ENCODE results near the gene LRRFIP2.
"Not testable (repeated sequence)": the region's sequence is repeated elsewhere in the genome, so short reads cannot be mapped to it uniquely, and the experiment has no call there.

LRRFIP2 gene

DNA sequence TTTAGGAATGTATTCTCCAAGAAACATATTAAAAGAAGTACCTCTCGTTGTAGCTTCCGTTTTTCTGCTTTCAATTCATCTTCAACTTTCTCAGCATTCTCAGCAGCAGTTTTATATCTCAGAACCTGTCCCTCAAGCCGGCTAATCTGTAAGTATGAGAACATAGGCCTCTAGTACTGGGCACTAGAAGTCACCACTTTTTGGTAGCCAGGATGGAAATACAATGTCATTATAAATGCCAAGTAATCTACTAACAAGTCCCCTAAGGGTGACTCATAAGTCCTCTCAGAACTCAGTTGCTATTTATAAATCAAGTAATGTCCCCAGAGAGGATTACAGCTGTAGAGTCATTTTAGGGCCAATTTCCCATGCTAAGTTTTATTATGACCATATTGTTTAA is 120.0 kb downstream of the LRRFIP2 start:
- no peak for DNase-seq

DNA sequence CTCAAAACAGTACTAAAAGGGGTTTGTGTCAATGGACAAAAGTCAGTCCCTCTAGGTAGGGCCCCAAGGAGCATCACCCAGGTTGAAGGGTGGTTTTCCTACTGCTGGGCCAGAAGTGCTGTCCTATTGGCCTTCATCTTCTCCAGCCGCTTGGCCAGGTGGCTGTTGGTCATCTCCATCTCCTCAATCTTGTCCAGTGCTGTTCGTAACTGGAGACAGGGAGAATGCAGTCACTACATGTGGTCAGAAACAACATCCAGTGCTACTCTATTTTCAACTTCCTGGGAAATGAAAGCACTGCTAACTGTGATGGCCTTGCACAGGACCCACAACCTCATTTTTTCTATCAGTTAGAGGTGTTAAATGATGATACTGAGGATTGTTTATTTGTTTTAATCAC is 120.6 kb downstream of the LRRFIP2 start:
- no peak for DNase-seq

DNA sequence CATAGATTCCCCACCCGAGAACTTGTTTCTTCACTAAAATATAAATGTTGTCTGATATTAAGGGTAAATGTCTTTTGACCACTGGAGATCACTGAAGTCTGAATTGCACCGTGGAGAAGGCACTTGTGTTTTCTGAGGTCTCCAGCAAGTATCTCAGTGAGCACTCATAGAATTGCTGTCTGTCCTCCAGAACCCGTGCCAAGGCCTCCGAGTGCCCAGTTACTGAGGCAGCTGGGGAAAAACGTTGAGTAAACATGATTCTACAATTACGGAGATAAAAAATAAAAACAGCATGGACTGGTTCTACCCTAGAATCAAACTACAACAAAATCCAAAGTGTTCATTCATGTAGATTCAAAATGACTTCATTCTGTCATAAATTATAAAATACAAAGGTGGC is 121.0 kb downstream of the LRRFIP2 start:
- no peak for DNase-seq

DNA sequence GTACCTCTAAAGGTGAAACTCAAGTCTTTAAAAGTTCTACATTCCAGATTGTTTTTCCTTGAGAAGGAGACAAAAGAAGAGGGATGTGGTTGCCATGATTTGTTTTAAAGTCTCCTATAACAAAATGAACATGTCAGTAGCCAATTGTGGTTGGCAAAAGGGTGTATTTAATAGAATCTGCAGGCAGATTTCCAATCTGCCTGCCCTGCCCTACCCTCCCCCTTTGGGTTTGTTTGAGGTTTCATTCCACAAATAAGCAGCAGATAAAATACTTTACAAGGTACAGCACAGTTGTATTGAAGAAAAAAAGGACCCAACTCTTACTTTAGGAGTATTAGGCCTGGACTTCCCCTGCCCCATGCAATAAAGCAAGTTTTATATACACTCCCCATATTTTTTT is 121.5 kb downstream of the LRRFIP2 start:
- no peak for DNase-seq

DNA sequence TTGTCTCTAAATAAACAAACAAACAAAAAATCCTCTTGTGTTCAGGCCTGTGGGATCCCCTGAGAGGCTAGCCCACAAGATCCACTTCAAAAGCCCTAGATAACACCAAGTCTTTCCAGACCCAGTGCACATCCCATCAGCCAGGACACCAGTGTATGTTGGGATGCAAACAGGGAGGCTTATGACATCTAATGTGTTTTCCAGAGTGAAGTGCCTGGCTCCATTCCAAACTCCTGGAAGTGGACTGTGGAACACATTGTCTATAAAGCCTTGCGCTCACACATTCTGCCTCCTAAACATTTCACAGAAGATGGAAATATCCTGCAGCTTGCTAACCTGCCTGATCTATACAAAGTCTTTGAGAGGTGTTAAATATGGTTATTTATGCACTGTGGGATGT is 124.1 kb downstream of the LRRFIP2 start:
- DNase-seq: no peak

DNA sequence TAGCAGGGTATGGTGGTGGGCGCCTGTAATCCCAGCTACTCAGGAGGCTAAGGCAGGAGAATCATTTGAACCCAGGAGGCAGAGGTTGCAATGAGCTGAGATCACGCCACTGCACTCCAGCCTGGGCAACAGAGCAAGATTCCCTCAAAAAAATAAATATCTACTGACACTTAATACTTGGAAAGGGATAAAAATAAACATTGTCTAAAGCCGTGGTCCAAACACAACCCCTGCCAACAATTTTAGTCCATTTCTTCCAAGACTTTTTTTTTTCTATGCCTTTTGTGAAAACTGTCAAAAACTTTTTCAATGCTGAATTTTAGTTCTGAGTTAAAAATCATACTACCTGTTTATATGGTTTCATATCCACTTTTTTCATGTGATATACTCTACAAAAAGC is 131.7 kb downstream of the LRRFIP2 start:
- not testable (repeated sequence) for DNase-seq

DNA sequence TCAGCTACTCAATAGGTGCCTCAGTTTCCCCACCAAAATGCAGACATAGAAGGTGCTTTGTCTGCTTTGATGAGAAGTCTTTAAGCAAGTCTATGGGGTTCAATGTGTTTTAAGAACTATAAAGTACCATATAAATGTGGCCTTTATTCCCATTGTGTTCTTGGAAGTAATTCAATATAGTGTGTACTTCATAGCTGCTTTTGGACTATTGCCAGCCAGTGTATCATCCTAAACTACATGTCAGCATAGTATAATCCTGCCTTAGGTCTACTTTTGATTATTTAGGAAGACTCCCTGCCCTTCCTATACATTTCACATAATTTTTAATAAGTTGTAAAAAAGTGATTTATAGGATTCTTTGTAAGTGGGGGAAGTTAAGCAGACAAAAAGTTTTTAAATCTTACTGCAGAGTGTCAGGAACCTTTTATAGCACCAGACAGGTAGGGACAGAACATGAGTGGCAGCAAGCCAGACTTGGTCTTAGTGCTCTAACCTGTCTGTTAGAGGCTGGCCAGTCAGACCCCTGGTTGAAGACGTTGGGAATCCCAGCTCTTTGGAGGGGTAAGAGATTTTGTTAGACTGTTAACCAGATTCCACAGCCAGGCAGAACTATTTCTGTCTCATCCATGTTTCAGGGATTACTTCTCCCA is 132.7 kb downstream of the LRRFIP2 start:
- DNase-seq: no peak

DNA sequence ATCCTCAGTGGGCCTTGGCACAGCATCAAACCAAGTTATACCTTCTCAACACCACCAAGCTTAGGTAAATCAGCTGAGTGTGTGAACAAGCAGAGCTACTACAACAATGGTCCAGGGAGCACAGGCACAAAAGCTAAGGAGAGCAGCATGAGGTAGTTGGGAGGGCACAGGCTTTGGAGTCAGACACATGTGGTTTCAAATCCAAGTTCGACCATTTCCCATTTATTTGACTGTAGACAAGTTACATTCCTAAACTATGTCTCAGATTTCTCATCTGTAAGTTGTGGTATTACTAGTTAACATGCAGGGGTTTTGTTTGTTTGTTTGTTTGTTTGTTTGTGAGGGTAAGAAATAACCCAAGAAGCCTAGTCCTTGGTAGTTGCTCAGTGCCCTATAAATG is 134.2 kb downstream of the LRRFIP2 start:
- DNase-seq: no peak

DNA sequence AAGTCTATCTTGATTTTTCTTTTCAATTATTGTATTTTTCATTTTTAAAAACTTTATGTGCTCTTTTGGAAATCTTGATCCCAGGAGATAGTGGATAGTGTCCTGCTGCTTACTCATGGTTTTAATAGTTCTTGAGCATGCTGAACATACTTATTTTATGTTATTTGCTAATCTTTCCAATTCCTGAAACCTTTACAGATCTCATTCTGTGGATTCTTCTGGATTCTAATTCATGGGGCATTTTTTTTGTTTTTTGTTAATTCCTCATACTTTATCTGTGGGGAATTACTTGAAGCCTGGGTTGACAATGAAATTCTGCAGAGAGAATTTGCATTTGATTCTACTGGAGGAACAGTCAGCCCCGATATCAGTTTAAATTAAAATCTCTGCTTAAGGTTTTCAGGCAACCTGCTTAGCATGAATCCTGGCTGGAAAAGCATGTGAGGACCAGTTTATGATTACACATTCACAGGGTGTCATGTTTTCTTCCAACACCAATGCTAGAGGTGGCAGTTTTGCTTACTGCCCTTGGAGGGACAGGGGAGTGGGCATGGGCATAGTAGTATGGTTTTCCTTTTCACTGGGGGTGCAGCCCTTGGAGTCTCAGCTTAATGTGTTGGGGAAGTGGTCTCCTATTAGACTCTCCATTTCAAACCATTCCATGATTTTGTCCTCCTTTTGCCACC is 135.1 kb downstream of the LRRFIP2 start:
- DNase-seq: no peak

DNA sequence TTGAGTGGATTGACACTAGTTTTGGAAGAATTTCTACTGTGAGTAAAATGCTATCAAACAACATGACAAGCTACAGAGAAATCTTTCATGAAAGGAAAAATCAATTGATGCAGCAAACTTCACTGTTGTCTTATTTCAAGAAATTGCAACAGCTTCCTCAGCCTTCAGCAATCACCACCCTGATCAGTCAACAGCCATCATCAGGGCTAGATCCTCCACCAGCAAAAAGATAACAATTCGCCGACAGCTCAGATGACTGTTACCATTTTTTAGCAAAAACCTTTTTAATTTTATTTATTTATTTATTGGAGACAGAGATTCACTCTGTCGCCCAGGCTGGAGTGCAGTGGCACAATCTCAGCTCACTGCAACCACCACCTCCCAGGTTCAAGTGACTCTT is 137.0 kb downstream of the LRRFIP2 start:
- no peak for DNase-seq

DNA sequence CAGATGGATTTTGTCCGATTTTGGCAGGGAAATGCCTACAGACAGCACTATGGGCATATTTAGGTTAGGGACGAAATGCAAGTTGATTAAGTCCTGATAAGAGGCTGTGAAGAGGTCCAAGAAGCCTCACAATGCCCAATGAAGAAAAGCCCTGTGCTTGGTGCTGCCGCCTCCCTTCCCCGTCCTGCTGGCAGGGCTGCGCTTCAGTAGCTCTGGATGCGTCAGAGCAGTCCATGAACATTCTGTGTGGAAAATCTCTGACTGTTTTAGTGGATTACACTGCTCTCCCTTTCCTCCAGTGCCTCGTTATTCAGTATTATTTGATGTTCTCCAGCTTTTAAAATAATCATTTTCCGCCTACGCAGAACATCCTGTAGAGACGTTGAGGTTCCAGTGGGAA is 141.4 kb downstream of the LRRFIP2 start:
- no peak for DNase-seq

DNA sequence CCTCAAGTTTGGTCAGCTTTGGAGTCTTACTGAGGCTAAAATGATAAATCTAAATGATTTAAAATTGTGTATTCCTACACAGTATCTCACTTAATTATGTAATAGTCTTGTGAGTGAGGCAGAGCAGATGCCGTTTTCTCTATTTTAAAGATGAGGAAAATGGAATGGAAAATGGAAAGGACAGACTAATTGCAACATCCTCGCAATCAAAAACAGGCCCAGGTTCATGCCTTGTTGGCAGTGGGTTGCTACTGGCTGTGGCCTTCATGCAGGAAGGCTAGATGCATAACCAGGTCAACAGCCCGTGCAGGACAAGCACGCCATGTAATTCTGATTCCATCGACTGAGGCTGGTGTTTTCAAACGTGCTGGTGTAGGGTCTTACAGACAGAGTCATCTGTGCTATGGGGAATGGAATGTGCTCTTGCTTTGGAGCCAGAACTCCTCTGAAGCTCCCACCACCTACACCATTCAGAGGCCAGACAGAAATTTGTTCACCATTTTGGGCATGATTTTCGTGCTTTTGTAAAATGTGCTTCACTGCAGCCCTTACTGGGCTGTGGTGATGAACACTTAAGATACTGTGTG is 143.2 kb downstream of the LRRFIP2 start:
- DNase-seq: no peak

DNA sequence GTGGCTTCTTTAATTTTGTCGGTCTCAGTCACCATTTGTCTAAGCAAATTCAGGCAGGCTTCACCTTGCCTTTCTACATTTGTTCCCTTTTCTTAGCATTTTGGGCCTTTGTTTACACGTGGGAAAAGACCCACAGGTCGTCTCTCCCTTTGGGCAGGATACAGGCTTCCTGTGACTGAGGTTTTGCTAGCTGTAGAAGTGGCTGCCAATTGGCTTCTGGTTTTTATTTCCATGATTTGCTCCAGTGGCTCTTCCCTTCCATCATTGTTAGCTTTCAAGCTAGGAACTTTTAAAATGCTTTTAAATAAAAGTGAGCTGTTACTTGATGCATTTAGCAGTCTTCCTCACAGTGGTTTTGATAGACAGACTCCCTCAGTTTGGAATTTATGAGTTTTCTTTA is 143.8 kb downstream of the LRRFIP2 start:
- DNase-seq: no peak

DNA sequence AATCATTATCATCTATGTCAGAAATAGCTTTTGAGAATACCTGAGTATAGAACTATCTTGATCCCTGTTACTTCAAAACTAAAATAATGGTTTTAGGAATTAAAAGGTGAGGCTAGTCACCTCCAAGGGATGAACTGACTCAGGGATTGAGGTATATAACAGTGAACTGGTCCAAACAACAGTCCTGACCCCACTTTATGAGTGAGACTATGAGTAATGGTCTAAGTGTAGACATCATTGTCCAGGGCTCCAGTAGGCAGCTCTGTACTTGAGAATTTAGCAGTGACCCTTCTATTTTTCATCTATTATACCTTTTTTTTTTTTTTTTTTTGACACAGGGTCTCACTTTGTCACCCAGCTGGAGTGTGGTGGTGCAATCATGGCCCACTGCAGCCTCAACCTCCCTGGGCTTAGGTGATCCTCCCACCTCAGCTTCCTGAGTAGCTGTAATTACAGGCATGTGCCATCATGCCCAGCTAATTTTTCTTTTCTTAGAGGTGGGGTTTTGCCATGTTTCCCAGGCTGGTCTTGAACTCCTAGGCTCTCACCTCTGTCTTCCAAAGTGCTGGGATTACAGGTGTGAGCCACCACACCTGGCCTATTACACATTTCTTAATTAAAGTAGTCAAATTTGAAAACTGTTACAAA is 144.7 kb downstream of the LRRFIP2 start:
- DNase-seq: no peak

DNA sequence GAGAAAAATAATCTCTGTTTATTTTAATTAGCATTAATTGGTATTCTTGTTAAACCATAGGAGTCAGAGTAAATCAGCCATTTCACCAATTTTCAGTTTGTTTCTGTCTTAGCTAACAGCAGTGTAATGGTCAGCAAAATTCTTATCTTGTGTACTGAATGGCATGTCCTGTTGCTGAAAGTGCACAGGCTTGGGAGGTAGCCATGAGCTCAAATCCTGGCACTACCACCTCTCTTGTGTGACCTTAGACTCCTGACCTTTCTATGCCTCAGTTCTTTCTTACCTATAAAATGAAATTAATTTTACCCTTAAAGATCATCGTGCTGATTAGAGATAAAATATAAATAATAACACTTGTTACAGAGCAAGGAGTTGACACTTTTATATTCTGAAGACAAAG is 145.3 kb downstream of the LRRFIP2 start:
- no peak for DNase-seq

DNA sequence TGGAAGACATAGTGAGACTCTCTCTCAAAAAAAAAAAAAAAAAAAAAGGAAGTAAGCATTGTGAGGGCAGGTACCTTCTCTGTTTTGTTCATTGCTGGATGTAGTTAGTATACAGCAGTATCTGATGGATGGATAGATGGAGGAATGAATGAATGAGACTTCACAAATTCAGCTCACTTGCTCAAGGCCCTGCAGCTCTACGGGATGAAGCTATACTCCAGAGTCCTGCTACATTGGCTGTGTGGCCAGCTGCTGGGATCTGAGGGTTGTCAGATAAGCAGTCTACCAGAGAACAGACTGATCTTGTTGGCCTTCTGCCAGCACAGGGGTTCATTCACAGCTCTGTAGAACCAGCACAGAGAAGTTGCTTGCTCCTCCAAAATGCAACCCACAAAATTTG is 146.1 kb downstream of the LRRFIP2 start:
- DNase-seq: no peak

DNA sequence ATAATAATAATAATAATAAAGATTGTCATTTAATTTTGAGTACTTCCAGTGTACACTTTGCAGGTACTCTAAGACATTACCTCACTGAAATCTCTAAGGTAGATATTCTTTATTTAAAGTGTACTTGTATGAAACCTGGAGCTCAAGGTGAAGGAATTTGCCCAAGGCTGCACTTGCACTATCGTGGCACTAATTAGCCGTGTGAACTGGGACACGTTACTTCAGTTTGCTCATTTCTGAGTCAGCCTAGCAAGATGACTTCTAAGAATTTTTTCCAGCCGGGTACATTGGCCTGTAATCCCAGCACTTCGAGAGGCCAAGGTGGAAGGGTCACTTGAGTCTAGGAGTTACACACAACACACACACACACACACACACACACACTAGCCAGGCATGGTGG is 147.5 kb downstream of the LRRFIP2 start:
- no peak for DNase-seq

DNA sequence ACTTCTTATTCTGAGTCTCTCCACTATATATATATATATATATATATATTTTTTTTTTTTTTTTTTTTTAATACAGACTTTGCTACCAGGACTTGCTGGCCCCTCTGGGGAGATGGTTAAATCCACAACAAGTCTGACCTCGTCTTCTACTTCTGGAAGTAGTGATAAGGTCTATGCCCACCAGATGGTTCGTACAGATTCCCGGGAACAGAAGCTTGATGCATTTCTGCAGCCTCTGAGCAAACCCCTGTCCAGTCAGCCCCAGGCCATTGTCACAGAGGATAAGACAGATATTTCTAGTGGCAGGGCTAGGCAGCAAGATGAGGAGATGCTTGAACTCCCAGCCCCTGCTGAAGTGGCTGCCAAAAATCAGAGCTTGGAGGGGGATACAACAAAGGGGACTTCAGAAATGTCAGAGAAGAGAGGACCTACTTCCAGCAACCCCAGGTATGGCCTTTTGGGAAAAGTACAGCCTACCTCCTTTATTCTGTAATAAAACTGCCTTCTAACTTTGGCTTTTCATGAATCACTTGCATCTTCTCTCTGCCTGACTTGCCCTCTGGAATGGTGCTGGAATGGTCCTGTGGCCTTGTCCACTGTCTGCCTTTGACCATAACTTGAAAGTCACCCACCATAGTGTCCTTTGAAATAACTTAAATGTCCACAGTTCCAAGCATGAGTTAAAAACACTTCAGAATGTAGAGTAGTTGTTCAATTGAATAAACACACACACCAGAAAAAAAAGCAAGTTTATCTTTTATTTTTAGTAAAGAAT is 148.6 kb downstream of the LRRFIP2 start:
- no peak for DNase-seq

DNA sequence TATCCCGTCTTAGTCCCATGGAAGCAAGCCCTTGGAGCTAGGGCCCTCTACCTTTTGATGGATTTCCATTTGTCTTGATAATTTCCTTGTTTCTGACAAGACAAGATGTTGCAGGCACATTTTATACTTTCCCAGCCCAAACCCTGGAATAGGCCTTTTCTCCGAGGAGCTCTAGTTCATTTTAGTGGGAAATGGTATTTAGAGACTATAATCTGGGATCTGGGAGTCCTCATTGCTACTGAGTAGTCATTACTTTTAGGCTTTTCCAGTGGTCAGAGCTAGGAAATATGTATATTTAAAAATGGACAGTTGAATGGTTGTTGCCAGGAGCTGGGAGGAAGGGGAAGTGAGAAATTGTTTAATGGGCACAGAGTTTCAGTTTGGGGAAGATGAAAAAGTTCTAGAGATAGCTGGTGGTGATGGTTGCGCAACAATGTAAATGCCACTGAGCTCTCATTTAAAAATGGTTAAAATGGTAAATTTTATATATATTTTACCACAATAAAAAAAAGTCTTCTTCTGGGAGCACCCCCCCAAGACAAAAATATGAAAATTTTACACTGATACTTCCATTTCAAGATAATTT is 149.5 kb downstream of the LRRFIP2 start:
- DNase-seq: peak in 1 of 2 donors; percentile 6

DNA sequence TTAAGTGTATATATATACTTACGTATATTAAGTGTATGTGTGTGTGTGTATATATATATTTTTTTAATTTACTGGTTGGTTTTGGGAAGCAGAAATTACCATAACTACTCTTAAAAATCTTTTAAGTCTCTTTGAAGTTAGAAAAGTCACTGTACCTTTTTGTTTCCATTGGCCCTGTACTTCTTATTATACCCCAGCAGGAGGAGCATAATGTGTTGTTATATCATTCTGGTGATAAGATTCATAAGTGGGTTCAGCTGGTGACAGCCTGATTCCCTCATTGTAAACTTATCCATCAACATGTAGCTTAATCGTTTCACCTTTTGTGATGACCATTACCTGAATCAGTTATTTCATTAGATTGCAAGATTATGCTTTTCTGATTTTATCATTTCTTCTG is 150.3 kb downstream of the LRRFIP2 start:
- DNase-seq: peak in 1 of 2 donors; percentile 27

DNA sequence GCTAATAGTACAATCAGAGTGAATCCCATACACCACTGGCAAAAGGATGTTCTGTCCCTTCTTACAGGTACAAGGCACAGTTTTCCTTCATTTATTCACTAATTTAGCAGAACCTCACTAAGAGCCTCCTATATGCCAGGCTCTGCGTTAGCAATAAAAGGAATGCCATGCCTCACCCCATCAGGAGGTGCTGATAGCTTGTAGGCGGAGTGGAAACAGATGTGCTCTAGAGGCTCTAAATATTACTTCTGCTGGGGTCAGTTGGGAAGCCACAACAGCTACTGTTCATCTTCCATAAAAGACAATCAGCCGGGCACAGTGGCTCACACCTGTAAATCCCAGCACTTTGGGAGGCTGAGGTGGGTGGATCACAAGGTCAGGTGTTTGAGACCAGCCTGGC is 156.7 kb downstream of the LRRFIP2 start:
- no peak for DNase-seq

DNA sequence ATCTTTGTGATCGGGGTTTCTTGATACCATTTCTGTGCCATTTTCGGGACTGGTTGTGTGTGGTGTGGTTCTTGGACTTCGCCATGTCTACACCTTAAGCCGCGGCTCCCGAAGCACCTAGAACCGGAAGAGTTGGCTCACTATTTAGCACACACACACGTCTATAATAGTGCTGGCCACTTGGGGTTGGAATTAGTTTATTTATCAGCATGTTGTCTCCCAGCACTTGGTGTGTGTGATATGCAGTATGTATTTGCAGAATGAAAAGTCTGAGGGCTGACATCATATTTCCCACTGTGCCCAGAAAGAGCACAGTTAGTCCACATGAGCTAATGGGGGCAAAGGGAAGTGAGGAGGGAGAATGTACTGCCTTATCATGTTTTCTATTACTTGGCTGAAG is 157.5 kb downstream of the LRRFIP2 start:
- no peak for DNase-seq

DNA sequence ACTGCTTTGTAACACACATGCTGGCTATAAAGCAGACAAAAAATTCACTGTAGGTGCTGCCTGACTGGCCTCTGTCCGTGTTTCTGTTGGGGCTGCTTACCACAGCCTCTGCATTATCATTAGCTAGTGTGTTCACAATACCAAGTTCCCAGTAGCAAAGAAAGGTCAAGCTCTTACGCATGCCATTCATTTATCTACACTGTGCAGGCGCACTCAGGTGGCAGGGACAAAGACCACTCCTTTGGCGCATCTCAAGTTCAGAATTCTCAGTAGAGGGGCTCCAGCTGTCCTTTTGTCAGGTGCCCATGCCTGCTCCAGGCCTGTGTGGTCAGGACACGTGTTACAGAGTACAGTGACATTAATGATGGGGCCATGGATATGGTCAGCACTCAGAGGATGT is 158.7 kb downstream of the LRRFIP2 start:
- DNase-seq: no peak
